ENCODE data around the gene CLDN9.

GRCh38 chr16:2973605-2974318, 39.0 kb upstream of the CLDN9 start:
- no peak for TF ChIP-seq POLR2A (IDR thresholded peaks at IDR 0.05)
- TF ChIP-seq CTCF (IDR thresholded peaks at IDR 0.05): no peak
- no peak for TF ChIP-seq EP300 (IDR thresholded peaks at IDR 0.05)
- no peak for TF ChIP-seq POLR2AphosphoS5 (IDR thresholded peaks at IDR 0.05)

Measured in sigmoid colon (tissue), 4 donors.